GM21786 (cell line): ENCODE measurements around the gene PRKG1.
"Not testable (repeated sequence)": the region's sequence is repeated elsewhere in the genome, so short reads cannot be mapped to it uniquely, and the experiment has no call there.

Experiments used
- ATAC-seq: cut with Tn5 transposase; IDR thresholded peaks from one replicate; pipeline ENCODE4 v1.9.1; 2021; ENCODE audit not compliant: unreplicated experiment

PRKG1 gene

GRCh38 chr10:52136921-52137320 is 1062.6 kb downstream of the PRKG1 start:
- no peak for ATAC-seq

GRCh38 chr10:52143338-52143737 is 1069.1 kb downstream of the PRKG1 start:
- ATAC-seq: no peak

- no peak for ATAC-seq
These were observed 1071.3 kb downstream of the PRKG1 start for GRCh38 chr10:52145636-52146035.

- no peak for ATAC-seq
These were observed 1072.5 kb downstream of the PRKG1 start for GRCh38 chr10:52146766-52147165.

GRCh38 chr10:52170776-52171175 is 1096.5 kb downstream of the PRKG1 start:
- ATAC-seq: no peak

GRCh38 chr10:52172581-52172980 is 1098.3 kb downstream of the PRKG1 start:
- no peak for ATAC-seq

GRCh38 chr10:52185256-52185655 is 1111.0 kb downstream of the PRKG1 start:
- ATAC-seq: no peak

- ATAC-seq: no peak
These were observed 1113.4 kb downstream of the PRKG1 start for GRCh38 chr10:52187521-52188258.

GRCh38 chr10:52191049-52191448 is 1116.8 kb downstream of the PRKG1 start:
- no peak for ATAC-seq

GRCh38 chr10:52194191-52194590 is 1119.9 kb downstream of the PRKG1 start:
- ATAC-seq: no peak

GRCh38 chr10:52194716-52195115 is 1120.4 kb downstream of the PRKG1 start:
- no peak for ATAC-seq

- no peak for ATAC-seq
These were observed 1122.8 kb downstream of the PRKG1 start for GRCh38 chr10:52197098-52197497.

GRCh38 chr10:52198540-52198939 is 1124.3 kb downstream of the PRKG1 start:
- no peak for ATAC-seq

- not testable (repeated sequence) for ATAC-seq
These were observed 1130.6 kb downstream of the PRKG1 start for GRCh38 chr10:52204906-52205305.

GRCh38 chr10:52208365-52208764 is 1134.1 kb downstream of the PRKG1 start:
- no peak for ATAC-seq

GRCh38 chr10:52210161-52210560 is 1135.9 kb downstream of the PRKG1 start:
- ATAC-seq: no peak

- ATAC-seq: no peak
These were observed 1137.8 kb downstream of the PRKG1 start for GRCh38 chr10:52212062-52212461.

- no peak for ATAC-seq
These were observed 1138.5 kb downstream of the PRKG1 start for GRCh38 chr10:52212802-52213201.

GRCh38 chr10:52213321-52213752 is 1139.0 kb downstream of the PRKG1 start:
- ATAC-seq: no peak

GRCh38 chr10:52215745-52216361 is 1141.6 kb downstream of the PRKG1 start:
- ATAC-seq: peak; percentile 73

- ATAC-seq: peak; percentile 61
These were observed 1142.6 kb downstream of the PRKG1 start for GRCh38 chr10:52216852-52217251.

GRCh38 chr10:52217531-52217930 is 1143.2 kb downstream of the PRKG1 start:
- no peak for ATAC-seq

GRCh38 chr10:52220947-52221346 is 1146.7 kb downstream of the PRKG1 start:
- ATAC-seq: no peak
